ENCODE data around the gene TMEM108. TPM values are rescaled to one million over a fixed set of nuclear protein-coding genes. Genes with fewer than 3 reads are reported as not detected.

The TMEM108 gene
- polyA plus RNA-seq, 1 donor from 2014 or later = 2.1 TPM

- no peaks in the 10 kb centered on the region for H4K20me1 ChIP-seq (ENCODE audit: insufficient read depth)
- no peak overlapping the region for H3K4me3 ChIP-seq (ENCODE audit: low read length)
- H3K4me2 ChIP-seq (ENCODE audit: low read length) = no peak overlapping the region
- H3K9me3 ChIP-seq (ENCODE audit: low read length) = no peaks in the 10 kb centered on the region
- no peak overlapping the region for H2AFZ ChIP-seq (ENCODE audit: low read depth, low read length)
- no peaks in the 10 kb centered on the region for H3K9me2 ChIP-seq (ENCODE audit: insufficient read depth, low read length)
- no peaks in the 10 kb centered on the region for H3K36me3 ChIP-seq (ENCODE audit: insufficient read depth, low read length)
- H3K27ac ChIP-seq (ENCODE audit: low read length) = no peak overlapping the region
- TF ChIP-seq REST (IDR thresholded peaks at IDR 0.05; ENCODE audit: borderline replicate concordance) (no peak), SMC3 (conservative IDR thresholded peaks at IDR 0.05; ENCODE audit: poor library complexity) (no peak), MXI1 (conservative IDR thresholded peaks at IDR 0.05; ENCODE audit: poor library complexity, severe bottlenecking) (no peak), EP300 (conservative IDR thresholded peaks at IDR 0.05; ENCODE audit: poor library complexity, severe bottlenecking) (no peak), POLR2AphosphoS5 (IDR thresholded peaks at IDR 0.05) (no peak), TAF1 (IDR thresholded peaks at IDR 0.05; ENCODE audit: low read depth) (no peak), EZH2 (IDR thresholded peaks at IDR 0.05; ENCODE audit: borderline replicate concordance, insufficient read depth, low read length, poor library complexity, severe bottlenecking) (no peak), RAD21 (conservative IDR thresholded peaks at IDR 0.05) (no peak), CTCF (IDR thresholded peaks at IDR 0.05; ENCODE audit: poor library complexity, severe bottlenecking) (no peak)
- H3K79me2 ChIP-seq (replicated peaks; ENCODE audit: insufficient read depth, low read length) = no peaks in the 10 kb centered on the region
- no peak overlapping the region for H3K9ac ChIP-seq (ENCODE audit: low read length)
- no peaks in the 10 kb centered on the region for H3F3A ChIP-seq (ENCODE audit: insufficient read depth, low read length, poor library complexity, severe bottlenecking)
- H3K27me3 ChIP-seq (ENCODE audit: insufficient read depth, low read depth, low read length) = no peaks in the 10 kb centered on the region
These were observed 261.9 kb downstream of the TMEM108 start for GRCh38 chr3:133300102-133300501.

GRCh38 chr3:133301194-133301593 lies 263.0 kb downstream of the TMEM108 start:
- Histone ChIP-seq H3K27me3 (ENCODE audit: insufficient read depth, low read depth, low read length) (no peaks in the 10 kb centered on the region), H3F3A (ENCODE audit: insufficient read depth, low read length, poor library complexity, severe bottlenecking) (no peaks in the 10 kb centered on the region), H4K20me1 (ENCODE audit: insufficient read depth) (no peaks in the 10 kb centered on the region), H3K9me2 (ENCODE audit: insufficient read depth, low read length) (no peaks in the 10 kb centered on the region), H3K36me3 (ENCODE audit: insufficient read depth, low read length) (no peaks in the 10 kb centered on the region), H3K4me2 (ENCODE audit: low read length) (no peak overlapping the region), H3K9ac (ENCODE audit: low read length) (no peak overlapping the region), H3K79me2 (replicated peaks; ENCODE audit: insufficient read depth, low read length) (no peaks in the 10 kb centered on the region), H2AFZ (ENCODE audit: low read depth, low read length) (no peak overlapping the region), H3K9me3 (ENCODE audit: low read length) (no peaks in the 10 kb centered on the region), H3K4me3 (ENCODE audit: low read length) (no peak overlapping the region), H3K27ac (ENCODE audit: low read length) (no peak overlapping the region)
- TF ChIP-seq REST (IDR thresholded peaks at IDR 0.05; ENCODE audit: borderline replicate concordance) (no peak), TAF1 (IDR thresholded peaks at IDR 0.05; ENCODE audit: low read depth) (no peak), EZH2 (IDR thresholded peaks at IDR 0.05; ENCODE audit: borderline replicate concordance, insufficient read depth, low read length, poor library complexity, severe bottlenecking) (no peak), CTCF (IDR thresholded peaks at IDR 0.05; ENCODE audit: poor library complexity, severe bottlenecking) (no peak), RAD21 (conservative IDR thresholded peaks at IDR 0.05) (no peak), EP300 (conservative IDR thresholded peaks at IDR 0.05; ENCODE audit: poor library complexity, severe bottlenecking) (no peak), SMC3 (conservative IDR thresholded peaks at IDR 0.05; ENCODE audit: poor library complexity) (no peak), MXI1 (conservative IDR thresholded peaks at IDR 0.05; ENCODE audit: poor library complexity, severe bottlenecking) (no peak), POLR2AphosphoS5 (IDR thresholded peaks at IDR 0.05) (no peak)

Data from neural cell (in vitro differentiated cells).